HCT116 (cell line): Measurements from ENCODE around the gene ANKIB1.

Experiments used
- CTCF ChIP-seq, 3 experiments: fragments of 200-600 bp in 1 of 3; sonication (generic) in 1 of 3; IDR thresholded peaks in 2 of 3; conservative IDR thresholded peaks in 1 of 3; 2 replicates each; pipeline ENCODE4 v1.5.1; 2012 to 2017; ENCODE audit warnings: low read depth in 2 of 3, low read length in 2 of 3, antibody characterized with exemption in 1 of 3, borderline replicate concordance in 1 of 3, control low read depth in 1 of 3, mild to moderate bottlenecking in 1 of 3, mixed read lengths in 1 of 3, mixed run types in 1 of 3, moderate library complexity in 1 of 3; ENCODE audit not compliant: insufficient read depth in 1 of 3
- EGR1 ChIP-seq: IDR thresholded peaks from 2 replicates; pipeline ENCODE4 v1.6.1; 2012; ENCODE audit warnings: low read depth
- MAX ChIP-seq: IDR thresholded peaks from 2 replicates; pipeline ENCODE4 v1.6.1; 2012
- POLR2A ChIP-seq: IDR thresholded peaks from 2 replicates; pipeline ENCODE4 v1.7.0; 2011; ENCODE audit warnings: borderline replicate concordance; ENCODE audit not compliant: insufficient read depth, insufficient read length; ENCODE audit errors: extremely low read depth
- POLR2AphosphoS5 ChIP-seq: IDR thresholded peaks from 2 replicates; pipeline ENCODE4 v1.6.1; 2011; ENCODE audit warnings: mild to moderate bottlenecking, low read depth, low read length, moderate library complexity
- RAD21 ChIP-seq: IDR thresholded peaks from 2 replicates; pipeline ENCODE4 v1.6.1; 2012; ENCODE audit warnings: low read depth, mild to moderate bottlenecking
- REST ChIP-seq: IDR thresholded peaks from 2 replicates; pipeline ENCODE4 v1.6.1; 2012; ENCODE audit warnings: low read depth
- SRF ChIP-seq: IDR thresholded peaks from 2 replicates; pipeline ENCODE4 v1.6.1; 2012; ENCODE audit warnings: low read depth
- YY1 ChIP-seq: IDR thresholded peaks from 2 replicates; pipeline ENCODE4 v1.6.1; 2011; ENCODE audit warnings: low read length, low read depth, moderate library complexity, mild to moderate bottlenecking; ENCODE audit not compliant: insufficient replicate concordance; ENCODE audit errors: extremely low read depth

GRCh38 chr7:92437956-92438491 lies 192.2 kb downstream of the ANKIB1 start:
- TF ChIP-seq CTCF (IDR thresholded peaks at IDR 0.05 in 2 of 3, conservative IDR thresholded peaks at IDR 0.05 in 1 of 3; ENCODE audit: borderline replicate concordance in 1 of 3, insufficient read depth in 1 of 3, low read depth in 2 of 3, low read length in 2 of 3) (no peak), RAD21 (no peak), POLR2AphosphoS5 (no peak), EGR1 (no peak), YY1 (no peak), SRF (no peak), MAX (no peak), POLR2A (no peak), REST (no peak)
